Ovary (tissue), 9 donors: Measurements from ENCODE around the gene CAPN8. TPM values are rescaled to one million over a fixed set of nuclear protein-coding genes. Genes with fewer than 3 reads are reported as not detected.

ENCODE experiments used
- DNase-seq, 5 donors: peaks; one replicate each; pipeline ENCODE4 v3.0.0-alpha.2; 2019 to 2020
- H3K27ac ChIP-seq, 2 donors: fragments of 200-600 bp; one replicate each; pipeline versions ENCODE4 v1.5.1 to v1.8.0; 2019 to 2022
- H3K27me3 ChIP-seq: fragments of 200-600 bp; one replicate; pipeline ENCODE4 v1.8.0; 2022
- H3K36me3 ChIP-seq: fragments of 200-600 bp; sonication (generic); one replicate; pipeline ENCODE4 v1.5.1; 2019
- H3K4me1 ChIP-seq: one replicate; pipeline ENCODE4 v1.8.1; 2013; ENCODE audit warnings: mild to moderate bottlenecking, moderate library complexity; ENCODE audit not compliant: insufficient read depth
- H3K4me3 ChIP-seq: fragments of 200-600 bp; sonication (generic); one replicate; pipeline ENCODE4 v1.5.1; 2017
- H3K9me3 ChIP-seq, 2 donors: fragments of 200-600 bp in 1 of 2; sonication (generic) in 1 of 2; one replicate each; pipeline versions ENCODE4 v1.5.1 to v1.8.1; 2013 to 2019; ENCODE audit warnings: mild to moderate bottlenecking in 1 of 2, moderate library complexity in 1 of 2
- EP300 ChIP-seq: sonication (generic); formaldehyde crosslinking; IDR thresholded peaks from one replicate; pipeline ENCODE4 v1.6.1; 2017; ENCODE audit warnings: antibody characterized with exemption
- POLR2A ChIP-seq: fragments of 450-650 bp; IDR thresholded peaks from one replicate; pipeline ENCODE4 v1.6.1; 2017; ENCODE audit warnings: antibody characterized with exemption, mild to moderate bottlenecking, moderate library complexity
- WGBS, 3 donors: extraction: QIAGEN DNeasy Blood & Tissue Kit in 1 of 3; methylation state at CpG; one replicate each; pipeline versions ENCODE4 v1.1.5 to v1.1.7; 2013 to 2017; 5-methylcytosine and 5-hydroxymethylcytosine counted together
- intact Hi-C, 4 donors: fragments of 100-400 bp; cut with DNase I; formaldehyde crosslinking; loops; one replicate each; pipeline versions ENCODE4 v1.11.0 to v1.15.1; 2022 to 2023
- polyA plus RNA-seq, 2 donors: library from polyadenylated mRNA; stranded (reverse); fragments of 200-250 nt in 1 of 2; fragments of 350-450 nt in 1 of 2; fragmentation: Illumina TruSeq in 1 of 2; extraction: RNeasy Lipid Tissue Mini Kit (QIAGEN cat#74804) in 1 of 2; gene quantifications; one replicate each; pipeline ENCODE4 v1.2.3, GENCODE V29; 2013 to 2014
- total RNA-seq, 7 donors: library from RNA; depleted of rRNA in 2 of 7; stranded (reverse); fragments of >200 nt in 2 of 7; fragmentation: NEBNext Ultra II Directional in 3 of 7; extraction: Animal tissue kit (Norgen Biotek cat#: 25700) in 3 of 7; gene quantifications; one replicate each; pipeline versions ENCODE4 v1.1.0 to v1.2.4, GENCODE V29; 2016 to 2023
- TF ChIP-seq, protein P1 (sequence below), 3 donors: fragments of 450-650 bp in 2 of 3; fragments of 200-600 bp in 1 of 3; IDR thresholded peaks; one replicate each; pipeline versions ENCODE4 v1.5.1 to v1.8.0; 2016 to 2022; ENCODE audit warnings: antibody characterized with exemption in 3 of 3, mild to moderate bottlenecking in 1 of 3
- donor health status: DM: no; HTN: no; CAD: no; lungs with moderate emphysema.
- donor health status: DM: no; HTN: no; CAD: no.
- donor health status: Bipolar disorder and iron deficiency.
- donor health status: DM: yes; HTN: yes; CAD: no.
- donor health status: DM: no; HTN: no; CAD: no.
- donor health status: DM: yes; HTN: yes; CAD: no.

Gene CAPN8
- total and polyA plus RNA-seq, 9 donors, result 0.10 to 4.4 (median 0.88) TPM; not detected in 2

DNA sequence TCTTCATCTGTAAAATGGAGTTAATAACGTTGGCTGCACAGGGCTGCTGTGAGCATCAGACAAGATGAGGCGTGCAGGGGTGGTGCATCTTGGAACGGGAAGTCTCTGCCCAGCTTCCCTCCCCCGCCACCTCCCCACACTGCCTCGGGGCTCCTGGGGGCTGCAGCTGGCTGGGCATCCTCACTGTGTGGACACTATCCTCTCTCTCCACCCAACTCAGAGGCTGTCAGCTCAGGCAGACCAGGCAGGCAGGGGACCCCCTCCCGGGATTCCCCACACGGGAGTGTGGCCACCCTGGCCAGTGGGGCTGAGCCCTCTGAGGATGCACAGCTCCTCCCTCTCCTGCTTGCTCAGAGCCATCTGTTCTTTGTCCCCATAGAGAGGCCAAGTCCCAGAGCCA, 149.6 kb downstream of the CAPN8 start:
- Histone ChIP-seq H3K27ac (no peak overlapping the region), H3K4me1 (no peaks in the 10 kb centered on the region), H3K36me3 (no peaks in the 10 kb centered on the region), H3K9me3 (no peaks in the 10 kb centered on the region), H3K27me3 (no peaks in the 10 kb centered on the region), H3K4me3 (no peak overlapping the region)
- TF ChIP-seq POLR2A (no peak), EP300 (no peak)
- TF ChIP-seq, protein P1, sequence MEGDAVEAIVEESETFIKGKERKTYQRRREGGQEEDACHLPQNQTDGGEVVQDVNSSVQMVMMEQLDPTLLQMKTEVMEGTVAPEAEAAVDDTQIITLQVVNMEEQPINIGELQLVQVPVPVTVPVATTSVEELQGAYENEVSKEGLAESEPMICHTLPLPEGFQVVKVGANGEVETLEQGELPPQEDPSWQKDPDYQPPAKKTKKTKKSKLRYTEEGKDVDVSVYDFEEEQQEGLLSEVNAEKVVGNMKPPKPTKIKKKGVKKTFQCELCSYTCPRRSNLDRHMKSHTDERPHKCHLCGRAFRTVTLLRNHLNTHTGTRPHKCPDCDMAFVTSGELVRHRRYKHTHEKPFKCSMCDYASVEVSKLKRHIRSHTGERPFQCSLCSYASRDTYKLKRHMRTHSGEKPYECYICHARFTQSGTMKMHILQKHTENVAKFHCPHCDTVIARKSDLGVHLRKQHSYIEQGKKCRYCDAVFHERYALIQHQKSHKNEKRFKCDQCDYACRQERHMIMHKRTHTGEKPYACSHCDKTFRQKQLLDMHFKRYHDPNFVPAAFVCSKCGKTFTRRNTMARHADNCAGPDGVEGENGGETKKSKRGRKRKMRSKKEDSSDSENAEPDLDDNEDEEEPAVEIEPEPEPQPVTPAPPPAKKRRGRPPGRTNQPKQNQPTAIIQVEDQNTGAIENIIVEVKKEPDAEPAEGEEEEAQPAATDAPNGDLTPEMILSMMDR (IDR thresholded peaks at IDR 0.05), result no peak
- intact Hi-C loops, result no loop called here
- DNase-seq, result no peak
- 38 to 45% (median 42%) methylated on average over 7 of the region's 7 CpGs for WGBS, 3 donors

DNA sequence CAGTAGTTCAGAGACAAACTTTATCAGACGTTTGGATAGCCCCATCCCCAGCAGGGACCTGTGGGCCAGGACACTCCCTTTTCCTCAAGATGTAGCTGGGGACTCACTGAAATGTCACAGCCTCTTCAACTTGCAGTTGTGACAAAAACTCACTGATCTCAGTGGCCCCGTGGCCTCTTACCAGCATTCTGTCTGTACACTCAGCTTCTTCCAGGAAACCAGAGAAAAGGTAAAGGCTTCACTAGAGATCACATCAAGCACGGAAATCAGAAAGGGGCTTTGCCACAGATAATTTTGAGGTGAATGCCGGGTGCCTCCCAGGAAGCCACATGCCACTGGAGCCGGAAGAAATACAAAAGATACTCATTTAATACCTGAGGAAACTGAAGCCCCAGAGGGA, 150.1 kb downstream of the CAPN8 start:
- no peak for TF ChIP-seq POLR2A
- no peak for TF ChIP-seq EP300
- TF ChIP-seq, protein P1 (IDR thresholded peaks at IDR 0.05), result no peak
- 73 to 82% (median 74%) methylated on average over 5 of the region's 5 CpGs for WGBS, 3 donors
- H3K9me3 ChIP-seq, result no peaks in the 10 kb centered on the region
- no peaks in the 10 kb centered on the region for H3K4me1 ChIP-seq
- intact Hi-C loops, result no loop called here
- no peaks in the 10 kb centered on the region for H3K36me3 ChIP-seq
- H3K27ac ChIP-seq, result no peak overlapping the region
- H3K4me3 ChIP-seq, result no peak overlapping the region
- H3K27me3 ChIP-seq, result no peaks in the 10 kb centered on the region
- no peak for DNase-seq

DNA sequence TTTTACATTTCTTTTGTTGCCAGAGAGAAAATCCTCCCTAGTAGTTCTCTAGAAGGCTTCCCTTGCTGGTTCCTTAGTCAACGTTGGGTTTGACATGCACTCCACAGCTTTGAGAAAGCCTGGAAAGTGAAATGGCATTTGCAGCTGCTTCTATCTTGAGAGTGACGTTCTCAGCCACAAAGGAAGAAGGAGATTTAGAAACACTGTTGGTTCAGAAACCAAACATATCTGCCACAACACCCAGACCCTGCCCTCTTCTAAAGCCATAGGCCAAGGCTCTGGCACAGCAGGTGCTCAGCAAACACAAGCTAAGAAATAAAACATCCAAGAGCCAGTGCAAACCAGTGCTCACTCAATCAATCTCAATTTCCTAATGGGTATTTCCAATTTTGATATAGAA, 150.9 kb downstream of the CAPN8 start:
- intact Hi-C loops, result no loop called here
- Histone ChIP-seq H3K4me3 (no peak overlapping the region), H3K27me3 (no peaks in the 10 kb centered on the region), H3K4me1 (no peaks in the 10 kb centered on the region), H3K36me3 (no peaks in the 10 kb centered on the region), H3K27ac (no peak overlapping the region), H3K9me3 (no peaks in the 10 kb centered on the region)
- WGBS, 3 donors, result 61 to 84% (median 66%) methylated on average over 2 of the region's 2 CpGs
- TF ChIP-seq POLR2A (no peak), EP300 (no peak)
- TF ChIP-seq, protein P1 (IDR thresholded peaks at IDR 0.05), result no peak
- no peak for DNase-seq

DNA sequence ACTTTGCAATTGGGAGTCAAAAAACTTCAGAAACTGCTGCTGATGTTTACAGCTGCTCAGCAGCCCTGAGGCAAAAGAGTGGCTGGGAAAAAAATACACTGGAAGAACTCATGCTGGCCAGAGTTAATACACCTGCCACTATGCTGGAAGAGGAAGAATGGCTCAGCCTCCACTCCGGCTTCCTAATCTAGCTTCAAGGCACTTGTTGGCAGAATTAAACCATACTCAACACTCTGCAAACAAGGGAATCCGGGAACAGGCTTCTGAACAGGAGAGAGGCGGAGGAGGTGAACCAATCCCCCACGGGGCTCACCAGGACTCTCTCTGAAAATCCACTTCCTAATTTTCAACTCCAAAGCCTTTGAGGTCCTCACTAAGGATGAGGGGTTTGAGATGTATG, 152.2 kb downstream of the CAPN8 start:
- intact Hi-C loops, result no loop called here
- DNase-seq, result no peak
- no peaks in the 10 kb centered on the region for H3K9me3 ChIP-seq
- H3K27me3 ChIP-seq, result no peaks in the 10 kb centered on the region
- WGBS, 3 donors, result 24 to 26% (median 25%) methylated on average over 4 of the region's 4 CpGs
- no peak overlapping the region for H3K4me3 ChIP-seq
- H3K4me1 ChIP-seq, result no peaks in the 10 kb centered on the region
- TF ChIP-seq POLR2A (no peak), EP300 (no peak)
- TF ChIP-seq, protein P1 (IDR thresholded peaks at IDR 0.05), result no peak
- no peak overlapping the region for H3K27ac ChIP-seq
- H3K36me3 ChIP-seq, result no peaks in the 10 kb centered on the region

DNA sequence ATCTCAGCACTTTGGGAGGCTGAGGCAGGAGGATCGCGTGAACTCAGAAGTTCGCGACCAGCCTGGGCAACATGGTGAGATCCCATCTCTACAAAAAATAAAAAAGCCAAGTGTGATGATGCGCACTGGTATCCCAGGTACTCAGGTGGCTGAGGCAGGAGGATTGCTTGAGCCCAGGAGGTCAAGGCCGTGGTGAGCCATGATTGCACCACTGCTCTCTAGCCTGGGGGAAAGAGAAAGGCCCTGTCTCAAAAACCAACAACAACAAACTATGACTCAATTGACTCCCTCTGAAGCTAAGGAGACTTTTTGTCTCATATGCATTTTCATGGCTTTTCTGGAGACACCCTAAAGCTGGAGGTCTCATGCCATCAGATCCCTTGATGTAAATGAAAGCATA, 153.4 kb downstream of the CAPN8 start:
- H3K36me3 ChIP-seq, result no peaks in the 10 kb centered on the region
- H3K4me1 ChIP-seq, result no peaks in the 10 kb centered on the region
- no peaks in the 10 kb centered on the region for H3K27me3 ChIP-seq
- no peak overlapping the region for H3K27ac ChIP-seq
- WGBS, 3 donors, result 84 to 91% (median 86%) methylated on average over 6 of the region's 6 CpGs
- H3K9me3 ChIP-seq, result no peaks in the 10 kb centered on the region
- DNase-seq, result no peak
- intact Hi-C loops, result no loop called here
- TF ChIP-seq, protein P1 (IDR thresholded peaks at IDR 0.05), result no peak
- no peak for TF ChIP-seq POLR2A
- TF ChIP-seq EP300, result no peak
- no peak overlapping the region for H3K4me3 ChIP-seq
